NCI-H1694 (cell line): ENCODE results near the gene SORCS3.

Experiments used
- DNase-seq: peaks from one replicate; lab custom pipeline; 2025; lab: John Stamatoyannopoulos, UW

SORCS3 gene

GRCh38 chr10:105268961-105269360 lies 627.9 kb downstream of the SORCS3 start:
- DNase-seq = no peak

DNA sequence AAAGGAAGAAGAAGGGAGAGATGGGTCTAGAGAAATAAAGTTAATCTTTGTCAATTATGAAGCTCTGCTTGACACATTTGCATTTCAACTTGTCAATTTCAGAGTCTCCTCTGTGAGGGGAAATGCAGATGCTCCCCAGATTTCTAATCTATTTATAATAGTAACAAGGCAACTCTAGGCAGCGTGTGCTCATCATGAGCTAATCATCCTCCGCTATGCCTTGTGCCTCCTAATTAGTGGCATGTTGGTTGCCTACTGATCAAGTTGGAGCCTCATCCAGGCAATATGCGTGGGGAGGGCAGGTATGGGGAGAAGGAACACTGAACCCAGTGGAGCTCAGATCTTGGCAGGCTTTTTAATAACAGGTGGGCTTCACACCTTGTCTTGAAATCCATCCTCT lies 628.6 kb downstream of the SORCS3 start:
- no peak for DNase-seq

- DNase-seq = no peak
Measured at GRCh38 chr10:105274556-105275070, 633.5 kb downstream of the SORCS3 start.

- no peak for DNase-seq
Measured at GRCh38 chr10:105278439-105278838, 637.3 kb downstream of the SORCS3 start.

- DNase-seq = no peak
Measured at GRCh38 chr10:105279101-105279500, 638.0 kb downstream of the SORCS3 start.

GRCh38 chr10:105280895-105281294 lies 639.8 kb downstream of the SORCS3 start:
- no peak for DNase-seq

- DNase-seq = no peak
Measured at GRCh38 chr10:105284476-105285215, 643.6 kb downstream of the SORCS3 start.

GRCh38 chr10:105288026-105288425 lies 646.9 kb downstream of the SORCS3 start:
- DNase-seq = no peak

DNA sequence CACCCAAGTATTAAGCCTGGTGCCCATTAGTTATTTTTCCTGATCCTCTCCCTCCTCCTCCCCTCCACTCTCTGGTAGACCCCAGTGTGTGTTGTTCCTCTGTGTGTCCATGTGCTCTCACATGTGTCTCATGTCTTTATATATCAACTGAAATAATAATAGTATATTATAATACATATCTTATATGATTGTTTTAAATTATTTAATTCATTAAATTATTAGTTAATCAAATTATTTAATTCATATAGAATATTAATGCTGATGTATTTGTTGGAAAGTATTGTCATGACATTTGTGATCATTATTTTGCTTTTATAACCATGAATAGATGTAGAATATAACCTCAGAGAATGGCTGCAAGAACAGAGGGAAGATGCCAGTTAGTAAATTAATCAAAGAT lies 647.5 kb downstream of the SORCS3 start:
- DNase-seq = no peak

DNA sequence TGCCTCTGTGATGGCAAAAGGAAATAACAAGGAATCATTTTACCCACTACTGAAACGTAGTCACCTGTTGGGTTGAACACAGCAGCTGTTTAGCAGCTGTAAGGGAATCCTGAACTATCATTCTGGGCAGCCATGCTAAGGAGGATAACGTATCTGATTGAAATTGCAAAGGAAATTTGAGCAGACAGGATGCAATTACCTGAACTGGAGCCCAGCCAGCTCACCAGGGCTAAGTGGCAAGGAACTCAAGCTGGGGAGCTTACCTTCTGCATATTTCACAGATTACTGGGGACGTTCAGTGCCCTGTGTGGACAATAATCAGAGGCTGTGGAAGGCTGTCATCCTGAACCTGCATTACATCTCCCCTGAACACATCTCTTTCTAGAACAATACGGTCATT lies 650.5 kb downstream of the SORCS3 start:
- DNase-seq = no peak

- no peak for DNase-seq
Measured at GRCh38 chr10:105292236-105292635, 651.1 kb downstream of the SORCS3 start.
